SH-SY5Y (cell line): ENCODE measurements around the gene CGN.

Experiments used
- GATA2 ChIP-seq: IDR thresholded peaks from 2 replicates; pipeline ENCODE4 v1.6.1; 2011; ENCODE audit warnings: mild to moderate bottlenecking, low read depth, low read length
- GATA3 ChIP-seq: IDR thresholded peaks from 2 replicates; pipeline ENCODE4 v1.6.1; 2011; ENCODE audit warnings: low read depth, mild to moderate bottlenecking, low read length, moderate library complexity

GRCh38 chr1:151502035-151502700 is 9.0 kb upstream of the CGN start:
- TF ChIP-seq GATA2 (no peak), GATA3 (no peak)
